Stimulated activated CD4-positive, alpha-beta T cell treated with anti-CD3 and anti-CD28 coated beads, Interleukin-15, amount 100 ng/mL, for 48 hours (primary cell): ENCODE results near the gene TDRD12.
"Not testable (repeated sequence)": the region's sequence is repeated elsewhere in the genome, so short reads cannot be mapped to it uniquely, and the experiment has no call there.

ENCODE experiments used
- DNase-seq, 2 donors: peaks; one replicate each; pipeline ENCODE4 v3.0.0-alpha.2; 2020; ENCODE audit warnings: low read depth in 2 of 2

Gene TDRD12

GRCh38 chr19:32866061-32866460, 146.5 kb downstream of the TDRD12 start:
- no peak for DNase-seq

DNA sequence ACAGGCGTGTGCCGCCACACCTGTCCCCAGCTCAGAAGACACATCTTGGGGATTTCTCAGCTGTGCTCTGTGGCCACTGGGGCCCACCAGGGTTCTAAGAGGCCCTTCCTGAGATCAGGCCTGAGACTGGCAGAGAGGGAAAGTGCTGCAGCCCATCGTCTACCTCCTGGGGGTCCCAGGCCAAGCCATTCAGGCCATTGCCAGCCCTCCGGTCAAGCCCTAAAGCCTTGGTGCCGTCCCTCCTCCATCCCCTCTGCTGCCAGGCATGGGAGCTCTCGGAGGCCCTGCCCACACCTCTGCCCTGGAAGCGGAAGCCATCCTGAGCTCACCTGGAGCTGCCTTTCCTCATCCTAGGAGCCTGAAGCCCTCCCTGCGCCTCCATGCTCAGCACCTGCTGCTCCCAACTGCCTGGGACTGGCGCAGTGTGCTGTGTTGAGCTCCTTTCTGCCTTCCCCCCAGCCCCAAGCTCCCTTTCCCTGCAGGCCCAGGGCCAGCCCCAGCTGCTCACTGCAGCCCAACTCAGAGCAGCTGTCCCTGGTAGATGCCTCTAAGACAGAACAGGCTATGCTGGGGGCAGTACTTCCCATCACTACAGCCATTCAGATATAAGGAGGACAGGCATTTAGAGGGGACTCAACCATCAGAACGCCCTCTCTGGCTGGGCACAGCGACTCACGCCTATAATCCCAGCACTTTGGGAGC, 147.1 kb downstream of the TDRD12 start:
- DNase-seq = no peak

- not testable (repeated sequence) for DNase-seq
These were observed 147.9 kb downstream of the TDRD12 start for GRCh38 chr19:32867436-32867835.

- DNase-seq = no peak
These were observed 148.8 kb downstream of the TDRD12 start for GRCh38 chr19:32868206-32868950.

GRCh38 chr19:32869369-32869965, 149.9 kb downstream of the TDRD12 start, which contains the start of gene SLC7A9:
TSS of gene SLC7A9 (minus strand) at chr19:32869767. CDS start at chr19:32868534, 1,233 bp downstream.
- no peak for DNase-seq

- no peak for DNase-seq
These were observed 150.5 kb downstream of the TDRD12 start for GRCh38 chr19:32869966-32870573.

DNA sequence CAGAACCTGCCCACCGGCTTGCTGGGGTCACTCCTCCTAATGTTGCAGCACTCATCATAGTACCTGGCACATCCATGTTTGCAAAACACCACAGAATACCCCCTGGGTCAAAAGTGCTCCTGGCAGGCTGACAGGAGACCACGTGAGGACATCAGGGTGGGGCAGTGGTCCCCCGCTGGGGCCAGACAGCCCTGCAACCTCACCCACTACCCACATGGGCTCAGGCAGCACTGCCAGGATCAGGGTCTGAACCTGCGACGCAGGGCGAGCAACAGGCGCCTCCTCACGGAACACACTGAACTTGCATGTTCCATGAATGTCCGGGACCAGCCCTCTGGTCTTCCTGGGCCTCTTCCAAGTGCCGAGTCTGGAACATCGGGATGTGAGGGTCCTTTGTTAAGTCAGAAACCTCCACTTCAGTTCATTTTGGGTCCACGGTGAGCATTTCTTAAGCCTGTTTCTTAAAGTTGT, 151.4 kb downstream of the TDRD12 start:
- no peak for DNase-seq

- DNase-seq = no peak
These were observed 152.8 kb downstream of the TDRD12 start for GRCh38 chr19:32872391-32872790.

- DNase-seq = peak in 1 of 2 donors; percentile 22
These were observed 153.8 kb downstream of the TDRD12 start for GRCh38 chr19:32873247-32873959.

DNA sequence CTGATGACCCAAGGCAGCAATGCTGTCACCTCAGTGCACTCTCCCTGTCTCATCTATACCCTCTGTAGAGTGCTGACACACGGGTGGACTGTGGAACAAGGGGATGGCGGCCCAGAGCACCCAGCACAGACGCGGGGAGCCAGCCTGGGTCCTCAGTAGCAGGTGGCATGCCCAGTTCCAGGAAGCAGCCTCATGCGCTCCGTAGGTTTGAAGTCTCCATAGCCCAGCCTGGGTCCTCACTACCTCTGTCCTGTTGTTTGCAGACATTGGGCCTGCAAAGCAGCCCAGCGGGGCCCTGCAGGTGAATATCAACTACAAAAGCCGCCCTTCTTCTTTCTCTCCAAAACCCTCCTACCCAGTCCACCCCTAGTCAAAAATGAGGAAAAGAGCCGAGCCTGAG, 155.0 kb downstream of the TDRD12 start:
- DNase-seq = no peak

DNA sequence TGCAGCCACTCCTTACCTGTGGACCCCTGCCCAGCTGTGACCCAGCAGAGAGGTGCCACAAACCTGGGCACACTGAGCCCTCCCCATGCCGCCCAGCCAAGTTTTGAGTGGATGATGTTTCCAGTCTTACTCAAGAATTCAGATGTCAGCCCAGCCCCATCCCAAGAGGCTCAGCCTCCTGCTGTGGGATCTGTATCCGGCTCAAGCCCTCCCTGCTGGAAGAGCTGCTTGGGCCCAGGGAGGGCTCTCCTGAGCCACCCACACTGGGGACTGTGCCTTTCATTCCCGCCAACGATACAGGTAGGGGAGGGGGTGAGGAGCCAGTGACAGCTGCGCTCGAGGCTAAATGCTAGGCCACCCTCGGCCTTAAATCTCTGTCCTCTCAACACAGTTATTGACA, 155.9 kb downstream of the TDRD12 start:
- DNase-seq = no peak

- DNase-seq = no peak
These were observed 156.8 kb downstream of the TDRD12 start for GRCh38 chr19:32876236-32876918.

DNA sequence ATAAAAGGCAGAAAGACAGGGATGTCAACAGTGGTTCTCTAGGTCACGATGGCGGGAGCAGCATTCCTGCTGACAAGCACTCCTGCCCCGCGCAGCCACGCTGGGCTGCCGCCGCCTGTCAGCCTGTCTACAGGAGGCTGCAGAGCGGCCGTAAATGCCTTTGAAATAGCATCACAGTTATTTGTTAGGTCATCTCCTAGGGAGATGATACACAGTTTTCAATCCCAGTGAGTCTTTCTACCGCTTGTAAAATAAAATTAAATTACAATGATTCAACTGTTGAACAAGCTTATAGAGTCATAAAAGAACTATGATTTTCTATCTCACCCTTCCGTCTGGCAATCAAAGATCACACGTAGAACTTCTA, 157.3 kb downstream of the TDRD12 start:
- DNase-seq = no peak
